C4-2B (cell line): ENCODE results near the gene MNAT1.

ENCODE experiments used
- CTCF ChIP-seq: fragments of 450-650 bp; conservative IDR thresholded peaks from 2 replicates; pipeline ENCODE4 v1.5.1; 2017; ENCODE audit warnings: mild to moderate bottlenecking
- ZFX ChIP-seq: fragments of 450-650 bp; IDR thresholded peaks from 2 replicates; pipeline ENCODE4 v1.6.1; 2017

GRCh38 chr14:60710494-60710893 lies 24.1 kb upstream of the MNAT1 start:
- TF ChIP-seq CTCF (no peak), ZFX (no peak)
